ENCODE data around the gene TMC1. TPM values are rescaled to one million over a fixed set of nuclear protein-coding genes. Genes with fewer than 3 reads are reported as not detected.

The TMC1 gene
- total and polyA plus RNA-seq, 2 of the 8 experiments (the other 6 are each of a cell fraction or from before 2014, with no cell fraction given) = 0.95 to 0.98 TPM

GRCh38 chr9:72575666-72576065 lies 54.3 kb downstream of the TMC1 start:
- no peak overlapping the region for H3K9ac ChIP-seq (replicated peaks in 1 of 4; ENCODE audit: extremely low read depth in 1 of 4, low read depth in 3 of 4, low read length in 3 of 4)
- H3K23ac ChIP-seq (ENCODE audit: insufficient read length) = no peak overlapping the region
- no peak overlapping the region for H3K4me2 ChIP-seq (ENCODE audit: insufficient read depth in 1 of 2, low read depth in 2 of 2, low read length in 2 of 2)
- TF ChIP-seq ASH2L (IDR thresholded peaks at IDR 0.05; ENCODE audit: low read length) (no peak), ATF2 (IDR thresholded peaks at IDR 0.05; ENCODE audit: low read length) (no peak), TBP (IDR thresholded peaks at IDR 0.05; ENCODE audit: low read depth, low read length) (no peak), RNF2 (IDR thresholded peaks at IDR 0.05; ENCODE audit: borderline replicate concordance, low read depth, low read length, missing control alignments, poor library complexity, severe bottlenecking) (no peak), PHF8 (conservative IDR thresholded peaks at IDR 0.05; ENCODE audit: low read depth, low read length) (no peak), HDAC2 (IDR thresholded peaks at IDR 0.05; ENCODE audit: borderline replicate concordance in 1 of 2, low read depth in 2 of 2, low read length in 2 of 2) (no peak), HDAC6 (IDR thresholded peaks at IDR 0.05; ENCODE audit: low read depth, low read length) (no peak), SP2 (IDR thresholded peaks at IDR 0.05; ENCODE audit: low read length) (no peak), CREB1 (IDR thresholded peaks at IDR 0.05) (no peak), GABPA (IDR thresholded peaks at IDR 0.05; ENCODE audit: borderline replicate concordance, insufficient read depth, low read length) (no peak), RFX5 (IDR thresholded peaks at IDR 0.05; ENCODE audit: borderline replicate concordance, low read depth, low read length) (no peak), SP1 (IDR thresholded peaks at IDR 0.05; ENCODE audit: low read depth, low read length) (no peak)
- no peak overlapping the region for H4K91ac ChIP-seq (replicated peaks; ENCODE audit: insufficient read length, low read length)
- no peak overlapping the region for H2BK12ac ChIP-seq (ENCODE audit: low read depth, low read length)
- H4K5ac ChIP-seq (ENCODE audit: insufficient read length, low read depth, low read length) = no peak overlapping the region
- WGBS, 2 experiments (ENCODE audit: extremely low coverage in 1 of 2, insufficient coverage in 1 of 2, insufficient read length in 1 of 2, insufficient replicate concordance in 2 of 2, low coverage in 1 of 2, low lambda C conversion rate in 2 of 2, missing lambda C conversion rate in 1 of 2) = 84% methylated on average over 2 of the region's 2 CpGs; no CpG with 5 or more reads in 1 of the 2 experiments
- H4K8ac ChIP-seq (ENCODE audit: extremely low read depth, insufficient read depth, low read length) = no peak overlapping the region
- H3K9me3 ChIP-seq (ENCODE audit: insufficient read depth in 2 of 2, low read depth in 1 of 2, low read length in 1 of 2) = no peaks in the 10 kb centered on the region
- DNase-seq (ENCODE audit: low read depth in 1 of 2, low spot score in 2 of 2) (no peak), FAIRE-seq (no peak)
- H2BK5ac ChIP-seq (ENCODE audit: low read depth, low read length) = no peak overlapping the region
- H3K18ac ChIP-seq (ENCODE audit: extremely low read depth, low read length) = no peak overlapping the region
- H3K4ac ChIP-seq (replicated peaks; ENCODE audit: insufficient read length, low read depth, low read length) = no peak overlapping the region
- H3K14ac ChIP-seq (ENCODE audit: insufficient read length) = no peak overlapping the region
- no peak overlapping the region for H2AK5ac ChIP-seq (ENCODE audit: low read depth, low read length)
- H2BK20ac ChIP-seq (ENCODE audit: low read length) = no peak overlapping the region
- no peak overlapping the region for H2BK15ac ChIP-seq (ENCODE audit: low read length)
- no peaks in the 10 kb centered on the region for H3K79me2 ChIP-seq (ENCODE audit: control insufficient read depth in 1 of 2, insufficient read depth in 2 of 2, low read length in 2 of 2)
- ChIA-PET CTCF (ENCODE audit: partially characterized antibody) (interaction anchor here (1.0 to 1.5 kb wide), 3 partner anchors 11 to 32 kb away, joined by 3 to 4 read pairs (median 4); no protein-coding TSS in a partner anchor), POLR2A (ENCODE audit: partially characterized antibody) (interaction anchor here (0.9 kb wide), 1 partner anchor 8 kb away, joined by 3 read pairs; no protein-coding TSS in a partner anchor)
- H3K4me3 ChIP-seq (ENCODE audit: extremely low read depth in 1 of 4, insufficient read depth in 2 of 4, low read depth in 3 of 4, low read length in 4 of 4) = no peak overlapping the region
- no peak overlapping the region for H3K56ac ChIP-seq (replicated peaks; ENCODE audit: insufficient read length, low read depth, low read length)
- H3K4me1 ChIP-seq (replicated peaks in 1 of 4; ENCODE audit: control insufficient read depth in 3 of 4, insufficient read depth in 4 of 4, low read length in 3 of 4) = no peaks in the 10 kb centered on the region
- no peaks in the 10 kb centered on the region for H3K36me3 ChIP-seq (ENCODE audit: control insufficient read depth in 2 of 4, insufficient read depth in 4 of 4, low read length in 3 of 4)
- H2BK120ac ChIP-seq (replicated peaks; ENCODE audit: low read depth, low read length) = no peak overlapping the region
- H3K79me1 ChIP-seq (ENCODE audit: low read depth, low read length) = no peaks in the 10 kb centered on the region
- no peaks in the 10 kb centered on the region for H3K23me2 ChIP-seq (ENCODE audit: low read depth, low read length)
- no peak overlapping the region for H3K27ac ChIP-seq (ENCODE audit: low read depth, low read length)
- H3K27me3 ChIP-seq (replicated peaks in 1 of 4; ENCODE audit: control insufficient read depth in 3 of 4, extremely low read depth in 1 of 4, insufficient read depth in 3 of 4, low read length in 3 of 4) = no peaks in the 10 kb centered on the region
- no peak overlapping the region for H2AFZ ChIP-seq (ENCODE audit: low read length)
- H4K20me1 ChIP-seq (replicated peaks in 1 of 2; ENCODE audit: control insufficient read depth in 1 of 2, insufficient read depth in 2 of 2, low read length in 2 of 2) = no peaks in the 10 kb centered on the region

Data from H1 (cell line).